ENCODE measurements around the gene MRGPRF.
"Not testable (repeated sequence)": the region's sequence is repeated elsewhere in the genome, so short reads cannot be mapped to it uniquely, and the experiment has no call there.

The MRGPRF gene

GRCh38 chr11:69001243-69002081, 11.6 kb downstream of the MRGPRF start:
- DNase-seq: no peak

GRCh38 chr11:69000831-69001242, 12.2 kb downstream of the MRGPRF start:
- no peak for DNase-seq

DNA sequence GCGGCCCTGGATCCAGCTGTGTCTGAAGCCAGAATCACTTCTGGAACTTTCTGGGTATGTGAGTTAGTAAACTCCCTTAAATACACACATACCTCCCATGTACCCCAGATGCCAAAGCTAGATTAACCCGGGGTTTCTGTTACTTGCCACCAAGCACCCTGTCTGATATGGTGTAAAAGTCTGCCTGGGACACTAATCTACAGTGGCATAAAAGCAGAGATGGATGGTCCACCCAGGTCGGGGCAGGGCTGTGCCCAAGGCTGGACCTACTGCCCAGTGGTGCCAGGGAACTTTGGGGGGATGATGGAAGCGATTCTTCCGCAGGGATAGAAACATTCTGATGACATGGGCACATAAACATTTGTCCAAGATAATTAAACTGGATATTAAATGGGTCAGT, 12.7 kb downstream of the MRGPRF start:
- DNase-seq: no peak

- not testable (repeated sequence) for DNase-seq
Observed at GRCh38 chr11:68999748-69000355, 13.2 kb downstream of the MRGPRF start.

DNA sequence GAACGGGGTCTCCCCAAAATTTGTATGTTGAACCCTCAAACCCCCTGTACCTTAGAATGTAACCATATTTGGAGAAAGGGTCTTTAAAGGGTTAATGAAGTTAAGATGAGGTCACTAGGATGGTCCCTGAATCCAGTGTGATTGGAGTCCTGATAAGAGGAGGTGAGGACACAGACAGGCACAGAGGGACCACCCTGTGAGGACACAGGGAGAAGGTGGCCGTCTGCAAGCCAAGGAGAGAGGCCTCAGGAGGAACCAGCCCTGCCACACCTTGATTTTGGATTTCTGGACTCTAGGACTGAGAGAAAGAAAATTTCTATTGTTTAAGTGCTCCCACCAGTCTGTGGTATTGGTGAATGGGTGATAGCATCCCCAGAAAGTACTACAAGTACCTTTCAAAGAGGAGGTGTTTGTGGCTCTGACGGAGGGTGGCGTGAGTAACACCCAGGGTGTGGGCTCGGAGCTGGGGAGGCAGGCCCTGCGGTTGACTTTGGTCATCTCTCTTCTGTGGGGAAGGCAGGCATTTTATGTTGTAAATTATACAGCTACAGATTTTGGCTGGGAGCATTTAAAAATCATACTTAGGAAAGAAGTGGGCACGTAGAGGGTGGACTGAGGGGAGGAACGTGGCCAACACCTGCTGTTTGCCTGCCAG, 13.8 kb downstream of the MRGPRF start:
- no peak for DNase-seq

GRCh38 chr11:68998390-68998911, 14.6 kb downstream of the MRGPRF start:
- DNase-seq: no peak

- no peak for DNase-seq
Observed at GRCh38 chr11:68997995-68998348, 15.1 kb downstream of the MRGPRF start.

- DNase-seq: no peak
Observed at GRCh38 chr11:68997124-68997994, 15.7 kb downstream of the MRGPRF start.

- no peak for DNase-seq
Observed at GRCh38 chr11:68996376-68997123, 16.5 kb downstream of the MRGPRF start.

DNA sequence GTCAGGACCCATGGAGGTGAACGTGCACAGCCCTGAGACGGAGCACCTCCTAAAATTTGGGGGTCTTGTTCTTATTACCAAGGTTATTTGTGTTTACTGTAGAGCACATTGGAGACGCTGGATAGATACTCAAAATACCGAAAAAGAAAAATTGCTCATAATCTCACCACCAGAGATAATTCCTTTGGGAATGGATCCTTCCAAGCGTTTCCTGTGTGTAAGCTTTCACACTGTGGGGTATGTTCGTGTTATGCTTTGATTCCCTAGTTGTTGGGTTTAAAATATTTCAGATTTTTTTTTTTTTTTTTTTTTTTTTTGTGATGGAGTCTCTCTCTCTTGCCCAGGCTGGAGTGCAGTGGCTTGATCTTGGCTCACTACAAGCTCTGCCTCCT, 18.2 kb downstream of the MRGPRF start:
- DNase-seq: no peak

DNA sequence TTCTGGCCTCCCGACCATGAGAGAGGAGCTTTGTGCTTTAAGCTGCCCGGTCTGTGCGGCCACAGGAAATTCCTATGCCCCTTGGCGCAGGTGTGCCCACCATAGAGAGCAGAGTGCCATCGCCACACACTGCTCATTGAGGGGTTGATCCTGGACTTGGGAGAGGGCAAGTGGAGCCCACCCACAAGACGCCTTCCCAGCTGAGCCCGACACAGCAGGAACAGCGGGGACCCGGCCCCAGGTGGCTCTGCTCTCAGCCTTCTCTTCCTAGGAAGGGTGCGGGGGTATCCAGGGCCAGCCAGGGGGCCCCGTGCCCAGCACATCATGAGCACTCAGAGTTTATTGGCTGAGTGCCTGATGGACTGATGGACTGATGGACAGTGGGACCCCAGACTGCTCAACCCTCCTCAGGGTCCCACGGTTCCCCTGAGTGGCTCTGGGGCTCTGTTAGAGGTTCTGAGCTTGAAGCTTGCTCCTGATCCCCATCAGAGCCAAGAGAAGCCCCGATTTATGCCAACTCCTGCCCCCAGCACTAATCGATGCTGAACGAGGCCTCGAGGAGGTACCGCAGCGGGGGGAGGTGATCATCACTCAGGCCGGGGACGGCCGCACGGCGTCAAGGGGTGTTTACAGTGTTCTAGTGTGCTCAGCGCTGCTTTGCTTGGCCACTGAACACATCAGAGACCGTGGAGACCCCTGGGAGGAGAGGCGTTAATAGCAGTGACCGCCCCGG, 18.7 kb downstream of the MRGPRF start:
- no peak for DNase-seq

GRCh38 chr11:68993546-68993945, 19.5 kb downstream of the MRGPRF start:
- DNase-seq: no peak

GRCh38 chr11:68992743-68993255, 20.2 kb downstream of the MRGPRF start:
- DNase-seq: no peak

- no peak for DNase-seq
Observed at GRCh38 chr11:68990995-68991780, 21.9 kb downstream of the MRGPRF start.

GRCh38 chr11:68989936-68990606, 23.0 kb downstream of the MRGPRF start:
- DNase-seq: no peak

- no peak for DNase-seq
Observed at GRCh38 chr11:68988491-68988890, 24.6 kb downstream of the MRGPRF start.

DNA sequence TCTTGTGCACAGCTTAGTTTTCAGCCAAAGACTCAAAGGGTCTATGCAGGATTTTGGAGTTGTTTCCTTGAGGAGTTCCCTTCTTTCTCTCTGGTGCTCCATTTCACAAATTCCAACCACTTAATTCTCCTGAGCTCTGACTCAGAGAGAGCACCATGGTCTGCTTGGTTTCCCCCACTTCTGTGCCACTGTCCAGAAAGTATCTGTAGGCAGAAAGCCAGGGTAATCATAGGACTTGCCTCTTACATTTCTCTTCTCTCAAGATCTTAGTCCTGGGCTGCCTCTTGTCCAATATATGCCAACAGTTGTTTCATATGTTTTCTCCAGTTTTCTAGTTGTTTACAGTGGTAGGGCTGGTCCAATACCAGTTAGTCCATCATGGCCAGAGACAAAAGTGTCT, 25.8 kb downstream of the MRGPRF start:
- DNase-seq: no peak

DNA sequence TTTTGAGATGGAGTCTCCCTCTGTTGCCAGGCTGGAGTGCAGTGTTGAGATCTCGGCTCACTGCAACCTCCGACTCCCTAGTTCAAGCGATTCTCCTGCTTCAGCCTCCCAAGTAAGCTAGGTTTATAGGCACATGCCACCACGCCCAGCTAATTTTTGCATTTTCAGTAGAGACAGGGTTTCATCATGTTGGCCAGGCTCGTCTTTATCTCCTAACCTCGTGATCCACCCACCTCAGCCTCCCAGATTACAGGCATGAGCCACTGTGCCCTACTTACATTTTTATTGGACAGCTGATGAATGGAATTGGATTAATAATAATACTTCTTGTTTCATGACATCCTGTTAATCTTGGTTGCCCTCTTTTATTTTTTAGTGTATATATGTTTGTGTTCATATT, 29.2 kb downstream of the MRGPRF start:
- DNase-seq: no peak

- no peak for DNase-seq
Observed at GRCh38 chr11:68982134-68982533, 30.9 kb downstream of the MRGPRF start.

DNA sequence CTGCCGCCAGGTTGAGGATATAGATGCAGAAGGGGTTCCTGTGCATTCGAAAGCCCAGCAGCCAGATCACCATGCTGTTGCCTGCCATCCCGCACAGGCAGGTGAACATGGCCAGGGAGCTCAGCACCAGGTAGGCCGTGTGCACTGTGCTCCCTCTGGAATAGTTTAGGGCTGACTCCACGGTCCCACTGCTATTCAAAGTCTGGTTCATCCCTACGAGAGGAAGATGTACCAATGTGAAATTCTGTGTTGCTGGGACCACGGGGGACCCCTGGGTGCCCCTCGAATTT, 32.3 kb downstream of the MRGPRF start, which contains the start of gene MRGPRD:
Gene MRGPRD (minus strand): TSS at position 211 of the 290 bp plus-strand sequence. CDS start 0 bp downstream, at position 211.
- DNase-seq: no peak

All from CD4-positive, alpha-beta T cell treated with Interleukin-4 for 4 hours (primary cell).